Pancreas (tissue), 10 donors: ENCODE measurements around the gene TSPAN4. TPM values are rescaled to one million over a fixed set of nuclear protein-coding genes. Genes with fewer than 3 reads are reported as not detected.
A peak's percentile ranks its signal among the peaks of the same experiment; 100 is the strongest.

ENCODE experiments used
- ATAC-seq, 4 donors: fragments of 200-7000 bp; cut with Tn5 transposase; one replicate each; pipeline versions ENCODE4 v1.8.0 to v1.9.1; 2020; ENCODE audit warnings: mild to moderate bottlenecking in 4 of 4, moderate library complexity in 4 of 4
- DNase-seq, 6 donors: peaks; one replicate each; pipeline ENCODE4 v3.0.0-alpha.2; 2020
- FAIRE-seq: peaks from 2 replicates; lab custom pipeline; 2012; peaks lifted over from hg19 to GRCh38; lab: Jason Lieb, UNC
- H3K27ac ChIP-seq, 4 donors: fragments of 200-600 bp; sonication (generic); 1 replicate in 3 of 4; 2 replicates in 1 of 4; pipeline versions ENCODE4 v1.5.0 to v1.8.0; 2020
- H3K27me3 ChIP-seq, 4 donors: fragments of 200-600 bp; one replicate each; pipeline ENCODE4 v1.8.0; 2021
- H3K36me3 ChIP-seq, 3 donors: fragments of 200-600 bp; sonication (generic) in 1 of 3; one replicate each; pipeline versions ENCODE4 v1.5.0 to v1.8.0; 2020 to 2021
- H3K4me1 ChIP-seq, 3 donors: fragments of 200-600 bp; one replicate each; pipeline ENCODE4 v1.8.0; 2021
- H3K4me3 ChIP-seq, 4 donors: fragments of 200-600 bp; sonication (generic) in 2 of 4; one replicate each; pipeline versions ENCODE4 v1.5.0 to v1.8.0; 2020 to 2021
- H3K9me3 ChIP-seq, 4 donors: fragments of 200-600 bp; one replicate each; pipeline ENCODE4 v1.8.0; 2021
- CTCF ChIP-seq, 4 donors: fragments of 200-600 bp; sonication (generic) in 3 of 4; IDR thresholded peaks; one replicate each; pipeline versions ENCODE4 v1.5.0 to v1.8.0; 2021; ENCODE audit warnings: antibody characterized with exemption in 4 of 4
- WGBS, 2 donors: extraction: QIAGEN DNeasy Blood & Tissue Kit; methylation state at CpG; one replicate each; pipeline ENCODE4 v1.1.7; 2013; 5-methylcytosine and 5-hydroxymethylcytosine counted together
- intact Hi-C, 3 donors: fragments of 100-400 bp; cut with DNase I; formaldehyde crosslinking; loops; one replicate each; pipeline versions ENCODE4 v1.11.1 to v1.14.2; 2022
- polyA plus RNA-seq, 2 donors: library from polyadenylated mRNA; stranded (reverse); fragments of 200-250 nt; gene quantifications; one replicate each; pipeline ENCODE4 v1.2.3, GENCODE V29; 2013
- total RNA-seq, 6 donors: library from RNA; stranded (reverse); fragmentation: NEBNext Ultra II Directional in 4 of 6; extraction: Animal tissue kit (Norgen Biotek cat#: 25700) in 4 of 6; gene quantifications; one replicate each; pipeline versions ENCODE4 v1.2.1 to v1.2.4, GENCODE V29; 2021 to 2023
- donor health status: healthy with polysubstance abuse.
- donor health status: DM: no; HTN: no; CAD: no; lungs with moderate emphysema.
- donor health status: DM: no; HTN: no; CAD: no.
- donor health status: control.
- donor health status: control.
- donor health status: Bipolar disorder and iron deficiency.
- donor health status: DM: yes; HTN: yes; CAD: no.
- donor health status: DM: no; HTN: no; CAD: no.
- donor health status: DM: no; HTN: no; CAD: no.
- donor health status: DM: yes; HTN: yes; CAD: no.

The TSPAN4 gene
- total and polyA plus RNA-seq, 8 donors = 15.3 to 67.2 (median 20.3) TPM

GRCh38 chr11:804599-804964 is 38.1 kb upstream of the TSPAN4 start:
- H3K4me3 ChIP-seq = peak overlapping the region; percentile 40 to 62 (median 54)
- peaks cover 7 to 16% (median 12%) of the 10 kb centered on the region in 3 donors for H3K4me1 ChIP-seq
- H3K27me3 ChIP-seq = no peaks in the 10 kb centered on the region
- 9 to 11% methylated on average over 18 of the region's 18 CpGs for WGBS, 2 donors
- no peak for TF ChIP-seq CTCF (IDR thresholded peaks at IDR 0.05)
- FAIRE-seq (no peak), DNase-seq (peak in 2 of 6 donors; percentile 43 to 76), ATAC-seq (no peak)
- no peaks in the 10 kb centered on the region for H3K9me3 ChIP-seq
- intact Hi-C loops = no loop called here
- no peaks in the 10 kb centered on the region for H3K36me3 ChIP-seq
- peak overlapping the region; percentile 66 to 87 (median 78) for H3K27ac ChIP-seq

- Histone ChIP-seq H3K4me3 (peak overlapping the region; percentile 90 to 100 (median 94)), H3K9me3 (no peaks in the 10 kb centered on the region), H3K36me3 (peaks cover 0 to 16% (median 13%) of the 10 kb centered on the region in 3 donors), H3K27ac (peak overlapping the region; percentile 69 to 97 (median 94)), H3K27me3 (no peaks in the 10 kb centered on the region), H3K4me1 (peaks cover 7 to 28% (median 18%) of the 10 kb centered on the region in 3 donors)
- DNase-seq (no peak), FAIRE-seq (no peak), ATAC-seq (peak in 1 of 4 donors; percentile 0)
- WGBS, 2 donors = 30 to 33% methylated on average over 36 of the region's 36 CpGs
- intact Hi-C loops = no loop called here
- TF ChIP-seq CTCF (IDR thresholded peaks at IDR 0.05) = no peak
Measured at GRCh38 chr11:808427-809286, 34.0 kb upstream of the TSPAN4 start.

- DNase-seq = peak; percentile 97 to 99 (median 98)
- ATAC-seq = peak; percentile 89 to 94 (median 89)
- 0% methylated on average over 70 to 81 of the region's 81 CpGs for WGBS, 2 donors
Measured at GRCh38 chr11:809287-810039, 33.2 kb upstream of the TSPAN4 start, which contains the start of gene RPLP2. TSS of gene RPLP2 (plus strand) at chr11:809967. CDS start at chr11:810235, 268 bp downstream.

GRCh38 chr11:810040-810567 is 32.5 kb upstream of the TSPAN4 start:
- no peak for FAIRE-seq

More at GRCh38 chr11:809287-810039, 33.2 kb upstream of the TSPAN4 start, which contains the start of gene RPLP2:
- Histone ChIP-seq H3K4me3 (peak within 1 kb of the TSS; percentile 90 to 100 (median 94)), H3K27me3 (no peaks in the 10 kb centered on the region), H3K27ac (peak within 1 kb of the TSS; percentile 69 to 97 (median 94)), H3K9me3 (no peaks in the 10 kb centered on the region), H3K4me1 (peaks cover 4 to 24% (median 14%) of the 10 kb centered on the region in 3 donors), H3K36me3 (peaks cover 0 to 18% (median 13%) of the 10 kb centered on the region in 3 donors)
- TF ChIP-seq CTCF (IDR thresholded peaks at IDR 0.05) = no peak
- intact Hi-C loops = no loop called here
- no peak for FAIRE-seq

More at GRCh38 chr11:810040-810567, 32.5 kb upstream of the TSPAN4 start:
- Histone ChIP-seq H3K4me1 (peaks cover 4 to 20% (median 11%) of the 10 kb centered on the region in 3 donors), H3K27ac (peak overlapping the region; percentile 69 to 97 (median 94)), H3K4me3 (peak overlapping the region; percentile 90 to 100 (median 94)), H3K9me3 (no peaks in the 10 kb centered on the region), H3K36me3 (peaks cover 0 to 18% (median 13%) of the 10 kb centered on the region in 3 donors), H3K27me3 (no peaks in the 10 kb centered on the region)
- DNase-seq (peak in 1 of 6 donors; percentile 77), ATAC-seq (peak in 3 of 4 donors; percentile 0 to 13 (median 1))
- no peak for TF ChIP-seq CTCF (IDR thresholded peaks at IDR 0.05)
- intact Hi-C loops = no loop called here
- WGBS, 2 donors = 0 to 1% methylated on average over 29 to 55 of the region's 55 CpGs
